ENCODE data around the gene IFNL1. TPM values are rescaled to one million over a fixed set of nuclear protein-coding genes. Genes with fewer than 3 reads are reported as not detected.
"Not testable (repeated sequence)": the region's sequence is repeated elsewhere in the genome, so short reads cannot be mapped to it uniquely, and the experiment has no call there.

IFNL1 gene
- total RNA-seq, 1 donor from 2014 or later, result not detected

GRCh38 chr19:39308531-39309304 lies 12.5 kb downstream of the IFNL1 start:
- no peak for DNase-seq (ENCODE audit: low read depth)

- not testable (repeated sequence) for DNase-seq (ENCODE audit: low read depth)
These were observed 13.1 kb downstream of the IFNL1 start for GRCh38 chr19:39309305-39309670.

- no peak for DNase-seq (ENCODE audit: low read depth)
These were observed 14.5 kb downstream of the IFNL1 start for GRCh38 chr19:39310558-39311311.

GRCh38 chr19:39314016-39314728 lies 18.0 kb downstream of the IFNL1 start:
- no peak for DNase-seq (ENCODE audit: low read depth)

GRCh38 chr19:39315933-39316332 lies 19.7 kb downstream of the IFNL1 start:
- DNase-seq (ENCODE audit: low read depth), result no peak

- DNase-seq (ENCODE audit: low read depth), result no peak
These were observed 20.6 kb downstream of the IFNL1 start for GRCh38 chr19:39316627-39317321.

- no peak for DNase-seq (ENCODE audit: low read depth)
These were observed 21.3 kb downstream of the IFNL1 start for GRCh38 chr19:39317476-39317875.

GRCh38 chr19:39318071-39318470 lies 21.9 kb downstream of the IFNL1 start:
- no peak for DNase-seq (ENCODE audit: low read depth)

- no peak for DNase-seq (ENCODE audit: low read depth)
These were observed 22.5 kb downstream of the IFNL1 start for GRCh38 chr19:39318690-39319089.

- DNase-seq (ENCODE audit: low read depth), result no peak
These were observed 23.1 kb downstream of the IFNL1 start for GRCh38 chr19:39319098-39319891.

- no peak for DNase-seq (ENCODE audit: low read depth)
These were observed 23.7 kb downstream of the IFNL1 start for GRCh38 chr19:39319892-39320248.

GRCh38 chr19:39321117-39321831 lies 25.1 kb downstream of the IFNL1 start:
- DNase-seq (ENCODE audit: low read depth), result no peak

GRCh38 chr19:39321832-39322176 lies 25.6 kb downstream of the IFNL1 start:
- no peak for DNase-seq (ENCODE audit: low read depth)

GRCh38 chr19:39324242-39324842 lies 28.1 kb downstream of the IFNL1 start:
- DNase-seq (ENCODE audit: low read depth), result no peak

- DNase-seq (ENCODE audit: low read depth), result no peak
These were observed 29.8 kb downstream of the IFNL1 start for GRCh38 chr19:39325778-39326665.

GRCh38 chr19:39327363-39328045 lies 31.3 kb downstream of the IFNL1 start:
- DNase-seq (ENCODE audit: low read depth), result no peak

- peak; percentile 19 for DNase-seq (ENCODE audit: low read depth)
These were observed 32.0 kb downstream of the IFNL1 start for GRCh38 chr19:39328046-39328705.

GRCh38 chr19:39329948-39330347 lies 33.7 kb downstream of the IFNL1 start:
- DNase-seq (ENCODE audit: low read depth), result no peak

Measured in renal cortical epithelial cell (primary cell).